HG03460 (cell line): ENCODE results near the gene UBE2E1.
A peak's percentile ranks its signal among the peaks of the same experiment; 100 is the strongest.

ENCODE experiments used
- ATAC-seq: cut with Tn5 transposase; IDR thresholded peaks from one replicate; pipeline ENCODE4 v1.9.1; 2021; ENCODE audit not compliant: unreplicated experiment

UBE2E1 gene

GRCh38 chr3:23795096-23795495 is 10.7 kb upstream of the UBE2E1 start:
- no peak for ATAC-seq

- ATAC-seq: no peak
Observed at GRCh38 chr3:23796518-23796917, 9.2 kb upstream of the UBE2E1 start.

GRCh38 chr3:23797491-23797890 is 8.3 kb upstream of the UBE2E1 start:
- ATAC-seq: peak; percentile 87

- ATAC-seq: no peak
Observed at GRCh38 chr3:23798456-23798855, 7.3 kb upstream of the UBE2E1 start.

- ATAC-seq: no peak
Observed at GRCh38 chr3:23798876-23799275, 6.9 kb upstream of the UBE2E1 start.

GRCh38 chr3:23800731-23801130 is 5.0 kb upstream of the UBE2E1 start:
- no peak for ATAC-seq

GRCh38 chr3:23804441-23805209 is 1.1 kb upstream of the UBE2E1 start:
- no peak for ATAC-seq

GRCh38 chr3:23805210-23805632 is 534 bp upstream of the UBE2E1 start:
- no peak for ATAC-seq

GRCh38 chr3:23806534-23807423 is 1.0 kb downstream of the UBE2E1 start:
- ATAC-seq: no peak

- ATAC-seq: no peak
Observed at GRCh38 chr3:23807424-23808015, 1.8 kb downstream of the UBE2E1 start.

GRCh38 chr3:23808525-23808924 is 2.8 kb downstream of the UBE2E1 start:
- ATAC-seq: no peak

- ATAC-seq: no peak
Observed at GRCh38 chr3:23809294-23809693, 3.5 kb downstream of the UBE2E1 start.

- ATAC-seq: no peak
Observed at GRCh38 chr3:23809840-23810342, 4.1 kb downstream of the UBE2E1 start.

- ATAC-seq: peak; percentile 22
Observed at GRCh38 chr3:23810343-23811184, 4.8 kb downstream of the UBE2E1 start.

GRCh38 chr3:23811185-23811527 is 5.4 kb downstream of the UBE2E1 start:
- peak; percentile 2 for ATAC-seq

GRCh38 chr3:23811919-23812318 is 6.2 kb downstream of the UBE2E1 start:
- ATAC-seq: peak; percentile 42

GRCh38 chr3:23815879-23816278 is 10.1 kb downstream of the UBE2E1 start:
- no peak for ATAC-seq

- no peak for ATAC-seq
Observed at GRCh38 chr3:23816721-23817120, 11.0 kb downstream of the UBE2E1 start.

- ATAC-seq: no peak
Observed at GRCh38 chr3:23817508-23818223, 11.9 kb downstream of the UBE2E1 start.
